OCI-LY1 (cell line): ENCODE measurements around the gene VSTM4.

Experiments used
- EZH2 ChIP-seq: fragments of 200-600 bp; sonication (generic), shearing (Covaris generic); IDR thresholded peaks from 2 replicates; pipeline ENCODE4 v1.8.0; 2017; ENCODE audit warnings: borderline replicate concordance, mixed run types, mild to moderate bottlenecking, antibody characterized with exemption, low read length, moderate library complexity, mixed read lengths
- TF ChIP-seq, protein P1 (sequence below): fragments of 200-600 bp; sonication (generic), shearing (Covaris generic); IDR thresholded peaks from 2 replicates; pipeline ENCODE4 v1.5.1; 2017; ENCODE audit warnings: mild to moderate bottlenecking, antibody characterized with exemption, low read length, moderate library complexity, mixed read lengths

DNA sequence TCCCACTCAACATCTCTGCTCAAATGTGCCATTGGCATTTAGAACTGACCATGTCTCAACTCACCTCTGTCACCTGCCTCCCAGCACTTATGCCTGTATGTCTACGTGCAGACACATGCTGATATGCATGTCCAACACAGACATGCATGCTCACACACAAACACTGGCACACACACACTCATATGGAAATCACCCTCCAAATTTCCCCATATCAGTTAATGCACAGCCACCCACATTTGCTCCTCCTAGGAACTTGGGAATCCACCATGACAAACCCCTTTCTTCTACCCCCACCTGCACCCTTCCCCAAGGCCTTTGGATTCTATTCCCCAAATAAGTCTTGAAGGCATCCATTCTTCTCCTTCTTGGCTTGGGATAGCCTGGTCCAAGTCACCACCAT lies 14.1 kb upstream of the VSTM4 start:
- no peak for TF ChIP-seq EZH2
- TF ChIP-seq, protein P1, sequence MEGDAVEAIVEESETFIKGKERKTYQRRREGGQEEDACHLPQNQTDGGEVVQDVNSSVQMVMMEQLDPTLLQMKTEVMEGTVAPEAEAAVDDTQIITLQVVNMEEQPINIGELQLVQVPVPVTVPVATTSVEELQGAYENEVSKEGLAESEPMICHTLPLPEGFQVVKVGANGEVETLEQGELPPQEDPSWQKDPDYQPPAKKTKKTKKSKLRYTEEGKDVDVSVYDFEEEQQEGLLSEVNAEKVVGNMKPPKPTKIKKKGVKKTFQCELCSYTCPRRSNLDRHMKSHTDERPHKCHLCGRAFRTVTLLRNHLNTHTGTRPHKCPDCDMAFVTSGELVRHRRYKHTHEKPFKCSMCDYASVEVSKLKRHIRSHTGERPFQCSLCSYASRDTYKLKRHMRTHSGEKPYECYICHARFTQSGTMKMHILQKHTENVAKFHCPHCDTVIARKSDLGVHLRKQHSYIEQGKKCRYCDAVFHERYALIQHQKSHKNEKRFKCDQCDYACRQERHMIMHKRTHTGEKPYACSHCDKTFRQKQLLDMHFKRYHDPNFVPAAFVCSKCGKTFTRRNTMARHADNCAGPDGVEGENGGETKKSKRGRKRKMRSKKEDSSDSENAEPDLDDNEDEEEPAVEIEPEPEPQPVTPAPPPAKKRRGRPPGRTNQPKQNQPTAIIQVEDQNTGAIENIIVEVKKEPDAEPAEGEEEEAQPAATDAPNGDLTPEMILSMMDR = no peak
